Kidney glomerular epithelial cell (primary cell): ENCODE data around the gene NPC1L1.

Experiments
- DNase-seq: peaks from one replicate; lab custom pipeline; 2025; lab: John Stamatoyannopoulos, UW

The NPC1L1 gene

GRCh38 chr7:44537442-44537841, 3.7 kb downstream of the NPC1L1 start:
- no peak for DNase-seq

GRCh38 chr7:44536090-44536489, 5.0 kb downstream of the NPC1L1 start:
- no peak for DNase-seq

GRCh38 chr7:44535348-44536064, 5.6 kb downstream of the NPC1L1 start:
- no peak for DNase-seq

- DNase-seq, result no peak
Observed at GRCh38 chr7:44534501-44534900, 6.6 kb downstream of the NPC1L1 start.

- DNase-seq, result no peak
Observed at GRCh38 chr7:44534087-44534486, 7.0 kb downstream of the NPC1L1 start.

GRCh38 chr7:44533301-44534055, 7.7 kb downstream of the NPC1L1 start:
- DNase-seq, result no peak

- no peak for DNase-seq
Observed at GRCh38 chr7:44531421-44532380, 9.4 kb downstream of the NPC1L1 start.

GRCh38 chr7:44530990-44531389, 10.1 kb downstream of the NPC1L1 start:
- no peak for DNase-seq

- DNase-seq, result no peak
Observed at GRCh38 chr7:44524811-44525388, 16.2 kb downstream of the NPC1L1 start.

GRCh38 chr7:44522315-44522714, 18.8 kb downstream of the NPC1L1 start:
- DNase-seq, result no peak

GRCh38 chr7:44521347-44522095, 19.6 kb downstream of the NPC1L1 start:
- DNase-seq, result no peak

- DNase-seq, result no peak
Observed at GRCh38 chr7:44520574-44520973, 20.6 kb downstream of the NPC1L1 start.

GRCh38 chr7:44519546-44519945, 21.6 kb downstream of the NPC1L1 start:
- DNase-seq, result no peak

GRCh38 chr7:44518761-44519160, 22.4 kb downstream of the NPC1L1 start:
- no peak for DNase-seq

GRCh38 chr7:44517175-44517574, 24.0 kb downstream of the NPC1L1 start:
- no peak for DNase-seq

GRCh38 chr7:44515590-44516268, 25.4 kb downstream of the NPC1L1 start:
- no peak for DNase-seq

GRCh38 chr7:44512736-44513135, 28.4 kb downstream of the NPC1L1 start:
- no peak for DNase-seq

- no peak for DNase-seq
Observed at GRCh38 chr7:44511863-44512468, 29.2 kb downstream of the NPC1L1 start.

- no peak for DNase-seq
Observed at GRCh38 chr7:44511236-44511635, 29.9 kb downstream of the NPC1L1 start.

- DNase-seq, result no peak
Observed at GRCh38 chr7:44508328-44509030, 32.7 kb downstream of the NPC1L1 start.
